ENCODE data around the gene RNF157. TPM values are rescaled to one million over a fixed set of nuclear protein-coding genes. Genes with fewer than 3 reads are reported as not detected.
A peak's percentile ranks its signal among the peaks of the same experiment; 100 is the strongest.
"Not testable (repeated sequence)": the region's sequence is repeated elsewhere in the genome, so short reads cannot be mapped to it uniquely, and the experiment has no call there.

RNF157 gene
- polyA plus RNA-seq, 1 donor, result 15.4 TPM

GRCh38 chr17:76233588-76234353 is 6.5 kb downstream of the RNF157 start:
- no peak for DNase-seq

GRCh38 chr17:76232342-76232741 is 8.0 kb downstream of the RNF157 start:
- DNase-seq, result peak; percentile 61

- not testable (repeated sequence) for DNase-seq
These were observed 13.5 kb downstream of the RNF157 start for GRCh38 chr17:76226749-76227148.

- DNase-seq, result not testable (repeated sequence)
These were observed 14.8 kb downstream of the RNF157 start for GRCh38 chr17:76225373-76226086.

- no peak for DNase-seq
These were observed 16.5 kb downstream of the RNF157 start for GRCh38 chr17:76223802-76224201.

- no peak for DNase-seq
These were observed 20.5 kb downstream of the RNF157 start for GRCh38 chr17:76219670-76220383.

- no peak for DNase-seq
These were observed 23.2 kb downstream of the RNF157 start for GRCh38 chr17:76217081-76217480.

GRCh38 chr17:76213491-76213890 is 26.8 kb downstream of the RNF157 start:
- no peak for DNase-seq

GRCh38 chr17:76208120-76208519 is 32.2 kb downstream of the RNF157 start:
- DNase-seq, result no peak

- DNase-seq, result no peak
These were observed 32.8 kb downstream of the RNF157 start for GRCh38 chr17:76207275-76208059.

GRCh38 chr17:76205542-76206144 is 34.6 kb downstream of the RNF157 start:
- DNase-seq, result not testable (repeated sequence)

- no peak for DNase-seq
These were observed 36.0 kb downstream of the RNF157 start for GRCh38 chr17:76204277-76204676.

GRCh38 chr17:76200354-76200753 is 39.9 kb downstream of the RNF157 start:
- DNase-seq, result no peak

- no peak for DNase-seq
These were observed 40.8 kb downstream of the RNF157 start for GRCh38 chr17:76199469-76199868.

- no peak for DNase-seq
These were observed 41.6 kb downstream of the RNF157 start for GRCh38 chr17:76198702-76199101.

GRCh38 chr17:76197911-76198310 is 42.4 kb downstream of the RNF157 start:
- DNase-seq, result no peak

GRCh38 chr17:76196675-76197074 is 43.6 kb downstream of the RNF157 start:
- no peak for DNase-seq

GRCh38 chr17:76195281-76196096 is 44.8 kb downstream of the RNF157 start:
- DNase-seq, result no peak

- no peak for DNase-seq
These were observed 46.7 kb downstream of the RNF157 start for GRCh38 chr17:76193591-76193990.

- DNase-seq, result no peak
These were observed 48.4 kb downstream of the RNF157 start for GRCh38 chr17:76191896-76192295.

GRCh38 chr17:76189741-76190140 is 50.6 kb downstream of the RNF157 start:
- DNase-seq, result no peak
